Raji (cell line): ENCODE data around the gene FAM117B.

Experiments used
- POLR2A ChIP-seq: IDR thresholded peaks from 2 replicates; pipeline ENCODE4 v1.6.1; 2011; ENCODE audit warnings: low read depth, low read length, control low read depth; ENCODE audit not compliant: insufficient read depth

FAM117B gene

DNA sequence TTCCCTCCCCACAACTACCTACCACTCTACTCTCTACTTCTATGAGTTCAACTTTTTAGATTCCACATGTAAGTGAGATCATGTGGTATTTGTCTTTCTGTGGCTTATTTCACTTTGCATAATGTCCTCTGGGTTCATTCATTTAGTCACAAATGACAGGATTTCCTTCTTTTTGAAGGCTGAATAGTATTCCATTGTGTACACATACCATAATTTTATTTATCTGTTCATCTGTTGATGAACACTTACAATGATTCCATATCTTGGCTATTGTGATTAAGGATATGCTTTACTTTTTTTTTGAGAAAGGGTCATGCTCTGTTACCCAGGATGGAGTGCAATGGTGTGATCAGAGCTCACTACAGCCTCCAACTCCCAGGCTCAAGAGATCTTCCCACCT lies 163.2 kb downstream of the FAM117B start:
- TF ChIP-seq POLR2A: no peak

DNA sequence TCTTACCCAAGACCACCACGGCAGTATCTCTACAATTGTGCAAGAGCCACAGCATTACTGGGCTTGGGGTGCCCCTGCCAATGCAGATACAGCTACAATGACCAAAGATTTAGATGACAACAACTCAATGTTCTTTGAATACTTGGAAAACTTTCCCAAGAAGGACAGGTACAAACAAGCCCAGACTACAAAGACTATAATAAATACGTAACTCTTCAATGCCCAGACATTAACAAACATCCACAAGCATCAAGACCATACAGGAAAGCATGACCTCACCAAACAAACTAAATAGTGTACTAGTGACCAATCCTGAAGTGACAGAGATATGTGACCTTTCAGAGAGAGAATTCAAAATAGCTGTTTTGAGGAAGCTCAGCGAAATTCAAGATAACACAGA lies 174.0 kb downstream of the FAM117B start:
- no peak for TF ChIP-seq POLR2A

DNA sequence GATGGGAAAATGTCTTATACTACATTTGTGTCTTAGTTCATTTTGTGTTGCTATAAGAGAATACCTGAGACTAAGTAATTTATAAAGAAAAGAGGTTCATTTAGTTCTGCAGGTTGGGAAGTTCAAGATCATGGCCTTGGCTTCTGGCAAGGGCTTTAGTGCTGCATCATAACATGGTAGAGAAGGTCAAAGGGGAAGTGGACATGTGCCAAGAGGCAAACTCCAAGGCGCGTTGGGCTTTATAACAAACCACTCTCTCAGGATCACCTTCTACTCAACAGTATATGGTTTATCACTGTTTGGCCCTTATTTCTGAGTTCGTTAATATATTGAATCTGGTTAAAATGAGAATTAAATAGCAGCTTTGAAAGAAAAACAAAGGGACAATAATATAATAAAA lies 178.6 kb downstream of the FAM117B start:
- no peak for TF ChIP-seq POLR2A

DNA sequence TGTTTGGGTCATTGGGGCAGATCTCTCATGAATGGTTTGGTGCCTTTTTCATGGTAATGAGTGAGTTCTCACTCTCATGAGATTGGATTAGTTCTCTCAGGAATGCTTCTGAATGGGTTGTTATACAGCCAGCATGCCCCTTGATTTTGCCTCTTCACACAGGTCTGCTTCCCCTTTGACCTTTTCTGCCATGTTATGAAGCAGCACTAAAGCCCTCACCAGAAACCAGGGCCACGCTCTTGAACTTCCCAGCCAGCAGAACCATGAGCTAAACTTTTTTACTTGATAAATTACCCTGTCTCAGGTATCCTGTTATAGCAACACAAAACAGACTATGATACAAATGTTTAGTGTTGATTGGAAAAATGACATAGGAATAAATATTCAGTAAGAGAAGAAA lies 179.5 kb downstream of the FAM117B start:
- no peak for TF ChIP-seq POLR2A

DNA sequence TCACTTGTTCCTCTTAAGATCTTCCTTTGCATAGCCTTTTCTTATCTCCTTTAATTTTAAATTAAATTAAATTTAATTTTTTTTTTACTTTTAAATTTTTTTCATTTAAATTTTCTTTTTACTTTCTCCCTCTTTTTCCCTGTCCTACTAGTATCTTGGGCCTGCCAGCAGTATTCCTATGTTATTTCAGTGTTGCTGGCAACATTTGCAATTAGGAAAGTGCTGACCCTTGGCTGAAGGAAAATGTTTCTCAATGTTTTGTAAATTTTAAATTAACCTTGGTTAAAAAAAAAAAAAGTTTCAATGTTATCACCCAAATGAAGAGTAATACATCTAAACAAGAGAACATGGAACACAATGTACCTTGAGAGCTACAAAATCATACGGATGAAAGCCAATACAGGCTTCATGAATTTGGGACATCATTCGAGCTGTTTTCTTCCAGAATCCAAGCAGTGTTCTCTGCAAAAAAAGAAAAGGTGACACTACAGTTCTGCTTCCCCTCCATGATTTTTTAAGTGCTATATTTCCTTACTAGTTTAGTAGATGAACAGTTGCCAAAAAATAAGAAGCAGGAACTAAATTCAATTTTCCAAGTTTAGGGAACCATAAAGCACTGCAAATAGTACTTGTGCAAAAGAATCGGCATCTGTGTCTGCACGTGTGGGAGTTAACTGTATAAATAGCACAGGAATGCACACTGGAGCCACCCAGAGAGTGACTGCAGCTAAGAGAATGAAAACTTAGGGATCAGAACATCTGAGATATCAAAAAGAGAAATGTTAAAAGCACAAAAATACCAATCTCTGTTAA lies 181.0 kb downstream of the FAM117B start:
- no peak for TF ChIP-seq POLR2A

DNA sequence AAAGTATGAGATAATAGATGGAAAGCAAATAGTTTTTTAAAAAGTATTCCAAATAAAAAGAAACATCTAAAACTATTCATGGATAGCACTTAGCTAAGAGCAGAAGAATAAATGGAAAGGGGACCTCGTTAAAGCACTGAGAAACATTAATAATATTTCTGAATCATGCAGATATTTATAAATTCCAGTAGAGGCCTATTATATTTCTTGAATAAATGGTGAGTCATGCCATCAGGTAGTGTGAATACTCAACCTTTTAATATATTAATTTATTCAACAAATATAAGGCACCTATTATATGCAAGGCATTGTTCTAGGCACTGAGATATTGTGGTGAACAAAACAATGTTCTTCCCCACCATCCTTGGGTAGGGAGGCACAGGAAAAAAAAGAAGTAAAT lies 183.0 kb downstream of the FAM117B start:
- TF ChIP-seq POLR2A: no peak

DNA sequence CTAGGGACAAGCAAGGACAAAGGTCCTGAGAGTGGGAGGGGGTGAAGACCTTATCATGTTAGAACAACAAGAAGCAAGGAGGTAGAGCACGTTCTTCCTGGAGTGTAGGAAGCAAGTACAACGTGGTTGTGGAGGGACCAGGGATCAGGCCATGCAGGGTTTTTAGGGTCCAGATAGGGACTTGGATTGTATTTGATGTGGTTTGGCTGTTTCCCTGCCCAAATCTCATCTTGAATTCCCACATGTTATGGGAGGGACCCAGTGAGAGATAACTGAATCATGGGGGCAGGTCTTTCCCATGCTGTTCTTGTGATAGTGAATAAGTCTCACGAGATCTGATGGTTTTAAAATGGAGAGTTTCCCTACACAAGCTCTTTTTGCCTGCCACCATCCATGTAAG lies 183.6 kb downstream of the FAM117B start:
- no peak for TF ChIP-seq POLR2A
